ENCODE data around the gene NEK2.
A peak's percentile ranks its signal among the peaks of the same experiment; 100 is the strongest.
"Not testable (repeated sequence)": the region's sequence is repeated elsewhere in the genome, so short reads cannot be mapped to it uniquely, and the experiment has no call there.

The NEK2 gene

DNA sequence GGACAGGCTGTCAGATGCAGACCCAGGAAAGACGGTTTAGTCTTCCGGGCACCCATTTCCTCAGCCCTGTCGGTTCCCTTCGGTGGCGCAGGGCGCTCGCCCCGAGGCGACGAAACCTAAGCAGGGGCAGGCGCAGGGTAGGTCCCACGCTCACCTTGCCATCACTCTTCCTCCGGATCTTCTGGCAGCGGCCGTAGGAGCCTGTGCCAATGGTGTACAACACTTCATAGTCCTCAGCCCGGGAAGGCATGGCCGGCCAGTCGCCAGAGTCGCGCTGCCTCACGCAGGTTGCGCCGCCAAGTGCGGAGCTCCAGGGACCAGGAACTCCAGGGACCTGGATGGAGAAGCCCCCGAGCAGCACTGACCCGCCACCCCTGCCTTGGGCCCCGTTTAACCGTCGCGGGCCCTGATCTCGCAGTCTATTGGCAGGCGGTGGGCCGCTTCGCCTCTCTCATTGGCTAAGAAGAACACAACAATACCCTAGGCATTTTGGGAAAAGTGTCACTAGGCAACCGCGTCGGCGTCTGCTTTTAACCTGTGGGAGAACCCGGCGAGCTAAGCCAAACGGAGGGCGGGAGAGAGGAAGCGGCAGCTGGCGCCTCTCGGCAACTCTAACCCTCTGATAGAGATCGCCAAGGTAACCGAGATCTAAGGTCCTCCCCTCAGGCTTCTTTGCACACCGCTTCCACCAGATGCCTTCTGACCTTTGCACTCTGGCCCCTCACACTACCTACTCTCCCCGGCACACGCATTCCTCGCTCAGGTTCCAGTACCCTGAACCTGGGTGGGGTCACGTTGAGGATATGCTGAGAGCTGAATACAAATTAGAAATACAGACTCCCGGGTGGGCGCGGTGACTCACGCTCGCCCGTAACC, at the start of gene NEK2:
NEK2 (minus strand) TSS at position 392 of the 876 bp plus-strand sequence; CDS start at position 250, 142 bp downstream.
- Mint-ChIP-seq H3K27ac (peak within 1 kb of the TSS; percentile 88), H3K4me1 (peaks cover 40% of the 10 kb centered on the region), H3K27me3 (no peaks in the 10 kb centered on the region), H3K36me3 (peaks cover 26% of the 10 kb centered on the region), H3K9me3 (no peaks in the 10 kb centered on the region), H3K4me3 (peak within 1 kb of the TSS; percentile 82)
- CTCF ChIA-PET = interaction anchor here (1.5 to 7.9 kb wide), 4 partner anchors 23 to 780 kb away, joined by 4 to 108 read pairs (median 10); partner anchors contain the start of gene INTS7
- peak; percentile 97 for DNase-seq

DNA sequence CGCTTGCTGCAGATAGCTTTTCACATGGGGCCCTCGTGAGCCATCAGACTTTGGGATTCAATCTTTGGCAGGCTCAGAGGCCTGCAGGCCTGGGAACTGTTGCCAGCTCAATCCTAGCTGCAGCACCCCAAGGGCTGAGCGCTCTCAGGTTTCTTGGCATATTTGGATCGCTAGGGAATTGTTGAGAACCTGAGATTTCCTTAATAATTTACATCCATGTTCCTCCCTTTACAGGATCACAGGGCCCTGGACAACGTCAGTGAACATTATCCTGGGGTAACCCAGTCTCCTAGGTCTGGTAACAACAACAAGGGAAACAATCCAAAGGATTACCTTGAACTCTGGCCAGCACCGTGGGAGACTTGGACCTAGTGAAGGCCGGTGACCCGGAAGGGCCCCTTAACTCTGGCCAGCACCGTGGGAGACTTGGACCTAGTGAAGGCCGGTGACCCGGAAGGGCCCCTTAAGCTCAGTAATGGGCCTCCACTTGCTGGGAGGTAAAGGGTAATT, 49.3 kb upstream of the NEK2 start:
- DNase-seq = no peak
- CTCF ChIA-PET = interaction anchor here (1.1 kb wide), 1 partner anchor 22 kb away, joined by 3 read pairs; no protein-coding TSS in a partner anchor
- no peak overlapping the region for H3K4me3 Mint-ChIP-seq
- peaks cover 12% of the 10 kb centered on the region for H3K27me3 Mint-ChIP-seq
- H3K27ac Mint-ChIP-seq = no peak overlapping the region
- H3K4me1 Mint-ChIP-seq = no peaks in the 10 kb centered on the region
- H3K9me3 Mint-ChIP-seq = no peaks in the 10 kb centered on the region
- H3K36me3 Mint-ChIP-seq = no peaks in the 10 kb centered on the region

DNA sequence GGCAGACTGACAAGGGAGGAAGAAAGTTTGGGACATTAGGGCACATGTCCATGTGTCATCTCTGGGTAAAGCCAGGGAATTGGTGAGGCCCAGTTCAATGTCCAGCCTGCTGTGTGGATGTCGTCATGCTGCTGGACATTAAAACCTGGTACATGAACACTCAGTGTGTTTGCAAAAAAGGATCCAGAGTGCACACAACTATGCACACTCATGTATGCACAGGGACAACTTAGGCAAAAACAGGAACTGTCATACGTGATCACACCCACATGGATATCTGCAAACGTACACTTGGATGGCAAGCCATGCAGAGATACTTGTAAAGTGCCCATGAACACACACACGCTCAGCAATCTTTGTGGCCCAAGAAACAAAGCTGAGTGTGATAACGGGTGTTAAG, 47.9 kb upstream of the NEK2 start:
- Mint-ChIP-seq H3K4me1 (no peaks in the 10 kb centered on the region), H3K36me3 (no peaks in the 10 kb centered on the region), H3K4me3 (no peak overlapping the region), H3K27ac (no peak overlapping the region), H3K9me3 (no peaks in the 10 kb centered on the region), H3K27me3 (peaks cover 14% of the 10 kb centered on the region)
- DNase-seq = no peak
- CTCF ChIA-PET = interaction anchor here (1.9 kb wide), 1 partner anchor 25 kb away, joined by 6 read pairs; no protein-coding TSS in a partner anchor

DNA sequence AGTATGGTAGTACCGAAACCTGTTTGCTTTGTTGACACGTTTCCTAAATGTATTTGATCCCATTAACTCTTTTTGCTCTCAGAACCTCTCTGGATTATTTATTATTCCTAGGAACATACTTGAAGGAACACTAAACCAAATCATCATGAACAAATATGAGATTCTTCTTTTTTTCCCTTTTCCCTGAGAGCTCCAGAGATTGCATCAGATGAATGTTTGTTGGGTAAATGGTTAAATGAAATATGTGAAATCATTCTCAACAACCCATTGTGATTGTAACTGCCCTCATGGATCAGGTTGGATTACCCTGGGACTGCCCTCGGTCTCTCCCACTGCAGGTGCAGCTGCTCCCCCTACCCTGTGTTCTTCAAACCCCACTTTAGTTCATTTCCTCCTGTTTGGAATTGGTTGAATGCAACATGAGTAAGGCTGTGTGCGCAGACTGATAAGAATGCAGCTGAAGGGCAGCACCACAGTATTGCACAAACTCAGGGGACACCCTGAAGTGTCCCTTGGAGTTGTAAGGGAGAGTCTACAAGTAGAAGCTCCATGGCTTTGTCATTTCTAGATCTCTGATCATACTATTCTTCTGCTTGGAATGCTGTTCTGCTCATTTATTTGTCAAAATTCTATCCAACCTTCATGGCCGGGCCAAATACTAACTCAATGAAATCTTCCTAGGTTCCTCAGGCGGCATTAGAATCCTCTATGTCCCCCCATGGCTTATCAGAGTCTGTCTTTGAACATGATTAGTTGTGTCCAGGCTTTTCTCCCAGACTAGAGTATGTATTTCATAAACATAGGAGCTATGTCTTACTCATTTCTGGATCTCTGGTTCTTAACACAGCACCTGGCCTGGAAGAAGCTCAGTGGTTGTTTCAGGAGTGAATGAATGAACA, 47.1 kb upstream of the NEK2 start:
- Mint-ChIP-seq H3K36me3 (no peaks in the 10 kb centered on the region), H3K4me3 (no peak overlapping the region), H3K4me1 (no peaks in the 10 kb centered on the region), H3K27ac (no peak overlapping the region), H3K9me3 (no peaks in the 10 kb centered on the region), H3K27me3 (peaks cover 14% of the 10 kb centered on the region)
- DNase-seq = no peak
- CTCF ChIA-PET = interaction anchor here (0.5 to 1.9 kb wide), 2 partner anchors 24 to 86 kb away, joined by 3 to 6 read pairs; no protein-coding TSS in a partner anchor

DNA sequence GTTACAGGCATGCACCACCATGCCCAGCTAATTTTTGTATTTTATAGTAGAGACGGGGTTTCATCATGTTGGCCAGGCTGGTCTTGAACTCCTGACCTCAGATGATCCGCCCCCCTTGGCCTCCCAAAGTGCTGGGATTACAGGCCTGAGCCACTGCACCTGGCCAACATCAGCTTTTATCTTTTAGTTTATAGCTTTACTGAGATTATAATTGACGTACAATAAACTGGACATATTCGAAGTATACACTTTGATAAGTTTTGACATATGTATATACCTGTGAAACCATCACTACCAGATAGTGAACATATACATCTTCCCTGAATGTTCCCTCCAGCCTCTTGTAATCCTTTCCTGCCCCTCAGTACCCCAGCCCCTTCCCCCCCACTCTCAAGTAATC, 41.1 kb upstream of the NEK2 start:
- H3K9me3 Mint-ChIP-seq, CTCF ChIA-PET, H3K4me1 Mint-ChIP-seq, H3K4me3 Mint-ChIP-seq, H3K36me3 Mint-ChIP-seq, DNase-seq, H3K27me3 Mint-ChIP-seq, H3K27ac Mint-ChIP-seq: not testable (repeated sequence)

DNA sequence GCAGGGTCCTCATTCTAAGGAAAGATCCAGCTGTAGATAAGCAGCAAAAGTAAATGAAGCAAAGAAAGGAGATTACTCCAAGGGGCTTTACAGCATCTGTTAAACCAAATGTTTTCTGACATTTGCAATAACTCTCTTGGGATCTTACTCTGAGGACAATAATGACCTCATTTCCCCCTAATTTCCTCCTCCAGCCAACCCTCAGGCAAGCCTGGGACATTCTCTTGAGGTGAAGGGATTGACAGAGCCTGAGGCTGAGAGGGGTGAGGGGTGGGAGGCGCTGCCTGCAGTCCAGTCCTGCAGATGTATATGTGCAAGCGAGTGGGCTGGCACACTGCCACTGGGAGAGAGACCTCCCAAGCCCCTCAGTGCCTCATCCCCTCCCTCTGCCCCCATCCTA, 40.5 kb upstream of the NEK2 start:
- Mint-ChIP-seq H3K27ac (no peak overlapping the region), H3K27me3 (peaks cover 3% of the 10 kb centered on the region), H3K4me1 (no peaks in the 10 kb centered on the region), H3K9me3 (no peaks in the 10 kb centered on the region), H3K36me3 (no peaks in the 10 kb centered on the region), H3K4me3 (no peak overlapping the region)
- CTCF ChIA-PET = no interaction called here
- no peak for DNase-seq

DNA sequence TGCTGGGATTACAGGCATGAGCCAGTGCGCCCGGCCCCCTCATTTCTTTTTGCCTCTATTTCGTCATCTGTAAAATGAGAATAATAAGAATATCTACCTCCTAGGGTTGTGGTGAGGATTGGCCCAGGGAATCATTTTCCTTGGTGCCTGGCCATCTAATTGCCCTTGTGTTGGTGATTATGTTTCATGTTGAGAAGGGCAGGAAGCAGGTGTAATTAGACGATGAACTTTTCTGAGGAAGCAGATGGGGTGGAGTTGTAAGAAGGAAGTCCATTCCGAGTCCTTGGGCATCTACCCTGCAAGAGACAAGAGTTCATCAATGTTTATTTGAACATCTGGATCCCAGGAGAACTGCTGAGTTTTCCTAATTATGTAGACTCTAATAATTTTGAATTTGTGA, 38.7 kb upstream of the NEK2 start:
- Mint-ChIP-seq H3K9me3 (no peaks in the 10 kb centered on the region), H3K36me3 (no peaks in the 10 kb centered on the region), H3K27ac (no peak overlapping the region), H3K27me3 (peaks cover 3% of the 10 kb centered on the region), H3K4me3 (no peak overlapping the region), H3K4me1 (no peaks in the 10 kb centered on the region)
- no peak for DNase-seq
- CTCF ChIA-PET = interaction anchor here (1.4 kb wide), 1 partner anchor 16 kb away, joined by 3 read pairs; no protein-coding TSS in a partner anchor

DNA sequence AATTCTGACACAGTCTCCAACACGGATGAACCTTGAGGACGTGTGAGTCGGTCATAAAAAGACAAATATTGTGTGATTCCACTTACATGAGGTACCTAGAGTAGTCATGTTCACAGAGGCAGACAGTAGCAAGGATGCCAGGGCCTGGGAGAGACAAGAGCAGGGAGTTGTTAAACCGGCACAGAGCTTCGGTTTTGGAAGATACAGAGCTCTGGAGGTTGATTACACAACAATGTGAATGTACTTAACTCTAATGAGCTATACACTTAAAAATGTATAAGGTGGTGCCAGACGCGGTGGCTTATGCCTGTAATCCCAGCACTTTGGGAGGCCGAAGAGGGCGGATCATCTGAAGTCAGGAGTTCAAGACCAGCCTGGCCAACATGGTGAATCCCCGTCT, 37.8 kb upstream of the NEK2 start:
- DNase-seq = no peak
- CTCF ChIA-PET = interaction anchor here (1.4 kb wide), 1 partner anchor 15 kb away, joined by 3 read pairs; no protein-coding TSS in a partner anchor
- Mint-ChIP-seq H3K9me3 (no peaks in the 10 kb centered on the region), H3K27ac (no peak overlapping the region), H3K36me3 (no peaks in the 10 kb centered on the region), H3K4me1 (no peaks in the 10 kb centered on the region), H3K4me3 (no peak overlapping the region), H3K27me3 (no peaks in the 10 kb centered on the region)

DNA sequence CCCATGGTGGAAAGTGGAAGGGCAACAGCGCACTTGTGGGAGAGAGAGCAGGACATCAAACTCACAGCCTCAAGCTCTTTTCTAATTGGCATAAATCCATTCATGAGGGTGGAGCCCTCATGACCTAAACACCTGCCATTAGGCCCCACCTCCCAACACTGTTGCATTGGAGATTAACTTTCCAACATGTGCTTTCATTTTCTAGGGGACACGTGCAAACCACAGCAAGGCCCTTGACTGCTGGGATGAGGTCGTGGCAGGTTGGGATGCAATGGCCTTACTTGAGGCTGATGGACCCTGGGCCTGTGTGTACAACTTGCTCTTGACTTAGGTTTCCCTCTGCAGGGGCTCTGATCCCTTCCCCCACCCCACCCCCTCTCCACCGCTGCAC, 35.9 kb upstream of the NEK2 start:
- Mint-ChIP-seq H3K27me3 (no peaks in the 10 kb centered on the region), H3K27ac (no peak overlapping the region), H3K4me3 (no peak overlapping the region), H3K4me1 (no peaks in the 10 kb centered on the region), H3K36me3 (no peaks in the 10 kb centered on the region), H3K9me3 (no peaks in the 10 kb centered on the region)
- no peak for DNase-seq
- CTCF ChIA-PET = no interaction called here

DNA sequence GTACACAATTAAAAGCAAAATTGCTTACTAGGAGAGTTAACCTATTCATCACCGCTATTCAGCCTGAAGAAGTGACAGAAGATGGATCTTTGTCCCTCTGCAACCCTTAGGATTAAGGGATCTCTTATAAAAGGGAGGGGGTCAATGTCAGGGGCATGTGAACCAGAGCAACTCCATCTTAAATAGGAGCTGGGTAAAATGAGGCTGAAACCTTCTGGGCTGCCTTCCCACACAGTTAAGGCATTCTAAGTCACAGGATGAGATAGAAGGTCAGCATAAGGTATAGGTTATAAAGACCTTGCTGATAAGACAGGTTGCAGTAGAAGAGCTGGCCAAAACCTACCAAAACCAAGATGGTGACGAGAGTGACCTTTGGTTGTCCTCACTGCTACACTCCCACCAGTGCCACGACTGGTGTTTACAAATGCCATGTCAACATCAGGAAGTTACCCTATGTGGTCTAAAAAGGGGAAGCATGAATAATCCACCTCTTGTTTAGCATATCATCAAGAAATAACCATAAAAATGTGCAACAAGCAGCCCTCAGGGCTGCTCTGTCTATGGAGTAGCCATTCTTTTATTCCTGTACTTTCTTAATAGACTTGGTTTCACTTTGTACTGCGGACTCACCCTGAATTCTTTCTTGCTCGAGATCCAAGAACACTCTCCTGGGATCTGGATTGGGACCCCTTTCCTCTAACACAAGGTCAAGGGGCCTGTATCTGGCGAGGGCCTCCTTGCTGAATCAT, 35.3 kb upstream of the NEK2 start:
- H3K36me3 Mint-ChIP-seq = no peaks in the 10 kb centered on the region
- no peak for DNase-seq
- CTCF ChIA-PET = no interaction called here
- H3K4me3 Mint-ChIP-seq = no peak overlapping the region
- H3K27ac Mint-ChIP-seq = no peak overlapping the region
- H3K4me1 Mint-ChIP-seq = no peaks in the 10 kb centered on the region
- H3K27me3 Mint-ChIP-seq = no peaks in the 10 kb centered on the region
- H3K9me3 Mint-ChIP-seq = no peaks in the 10 kb centered on the region

DNA sequence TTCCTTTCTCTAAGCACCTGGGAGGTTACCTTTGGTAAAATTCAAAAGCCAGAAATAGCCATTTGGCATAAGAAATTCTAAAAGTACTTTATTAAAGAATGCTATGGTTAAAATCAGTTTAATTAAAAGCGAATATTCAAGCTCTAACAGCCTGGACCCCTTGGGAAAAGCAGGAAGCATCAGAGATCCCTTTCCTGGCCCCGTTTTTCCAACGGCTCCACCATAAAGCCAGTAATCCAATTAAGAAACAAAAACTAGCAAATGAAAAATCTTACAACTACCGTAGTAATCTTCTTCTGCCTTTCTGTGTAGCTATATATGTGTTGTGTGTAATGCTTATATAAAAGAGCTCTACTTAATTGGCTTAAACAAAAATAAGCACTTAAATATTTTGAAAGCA, 33.5 kb upstream of the NEK2 start:
- CTCF ChIA-PET = interaction anchor here (0.6 to 1.5 kb wide), 3 partner anchors 11 to 281 kb away, joined by 3 to 8 read pairs (median 6); no protein-coding TSS in a partner anchor
- Mint-ChIP-seq H3K9me3 (no peaks in the 10 kb centered on the region), H3K4me1 (no peaks in the 10 kb centered on the region), H3K36me3 (no peaks in the 10 kb centered on the region), H3K4me3 (no peak overlapping the region), H3K27me3 (peaks cover 4% of the 10 kb centered on the region), H3K27ac (no peak overlapping the region)
- DNase-seq = no peak

DNA sequence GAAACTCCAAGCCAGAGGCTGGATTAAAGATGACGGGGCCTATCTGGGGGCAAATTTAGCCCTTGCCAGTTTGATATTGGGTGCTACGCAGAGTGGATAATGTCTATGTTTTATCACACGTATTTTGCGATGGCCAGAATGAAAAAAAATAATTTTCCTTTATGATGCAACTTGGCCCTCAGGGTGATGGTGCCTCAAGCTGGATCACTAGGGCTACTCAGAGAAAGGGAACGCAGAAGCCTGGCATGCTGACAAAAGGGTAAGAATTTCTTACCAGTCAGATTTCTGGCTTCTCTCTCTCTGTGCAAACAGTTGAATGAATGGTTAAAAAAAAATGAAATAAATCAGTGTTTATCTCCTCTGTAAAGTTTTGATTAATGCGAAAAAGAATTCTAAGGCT, 32.6 kb upstream of the NEK2 start:
- DNase-seq = no peak
- H3K4me1 Mint-ChIP-seq = no peaks in the 10 kb centered on the region
- no peaks in the 10 kb centered on the region for H3K36me3 Mint-ChIP-seq
- CTCF ChIA-PET = interaction anchor here (0.6 to 1.5 kb wide), 2 partner anchors 10 to 302 kb away, joined by 3 to 8 read pairs; no protein-coding TSS in a partner anchor
- H3K9me3 Mint-ChIP-seq = no peaks in the 10 kb centered on the region
- H3K4me3 Mint-ChIP-seq = no peak overlapping the region
- H3K27ac Mint-ChIP-seq = no peak overlapping the region
- H3K27me3 Mint-ChIP-seq = peaks cover 7% of the 10 kb centered on the region

DNA sequence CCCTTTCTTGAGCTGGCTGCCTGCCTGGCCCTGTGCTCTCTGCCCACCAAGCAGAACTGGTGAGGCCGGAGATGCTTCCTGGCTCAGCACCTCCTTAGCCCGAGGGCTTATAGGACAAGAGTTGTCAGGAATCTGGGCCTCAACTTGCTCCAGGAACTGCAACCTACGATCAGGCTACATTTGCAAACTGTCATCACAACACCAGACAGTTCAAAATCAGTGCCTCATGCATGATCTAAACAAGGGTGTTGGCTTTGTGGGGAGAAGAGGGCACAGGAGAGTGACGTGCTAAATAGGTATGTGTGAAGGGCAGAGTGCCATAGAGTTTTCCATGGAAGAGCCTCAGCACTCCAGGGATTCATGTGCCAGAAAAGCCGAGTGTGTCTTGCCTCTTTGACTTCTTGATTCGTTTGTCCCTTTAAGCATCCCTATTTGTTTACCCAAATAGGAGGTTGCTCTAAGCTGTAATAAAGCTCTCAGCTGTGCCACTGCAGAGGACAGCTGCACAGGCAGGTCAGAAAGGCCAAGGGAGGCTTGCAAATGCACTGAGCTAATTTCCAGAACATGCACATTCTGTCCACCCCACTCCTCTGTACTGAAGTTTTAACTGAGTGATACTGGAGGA, 30.2 kb upstream of the NEK2 start:
- H3K4me1 Mint-ChIP-seq = no peaks in the 10 kb centered on the region
- DNase-seq = no peak
- H3K9me3 Mint-ChIP-seq = no peaks in the 10 kb centered on the region
- no peak overlapping the region for H3K27ac Mint-ChIP-seq
- peaks cover 32% of the 10 kb centered on the region for H3K27me3 Mint-ChIP-seq
- H3K4me3 Mint-ChIP-seq = no peak overlapping the region
- no peaks in the 10 kb centered on the region for H3K36me3 Mint-ChIP-seq
- CTCF ChIA-PET = interaction anchor here (0.7 kb wide), 1 partner anchor 336 kb away, joined by 3 read pairs; no protein-coding TSS in a partner anchor

Data from activated naive CD4-positive, alpha-beta T cell treated with anti-CD3 and anti-CD28 coated beads, Interleukin-2, amount 10 ng/mL, durations not matched to agents 7 days and 5 days (primary cell).